ENCODE data around the gene EML4.

- no peak for TF ChIP-seq POLR2A (IDR thresholded peaks at IDR 0.05; ENCODE audit: low read length)
- no peak for TF ChIP-seq GATA1 (IDR thresholded peaks at IDR 0.05; ENCODE audit: low read depth, low read length)
Observed at GRCh38 chr2:42210203-42210602, 41.0 kb downstream of the EML4 start.
